AG09319 (cell line): ENCODE measurements around the gene TRAP1.

Source experiments
- DNase-seq: peaks from one replicate; pipeline ENCODE4 v3.0.0-alpha.2; 2010; ENCODE audit warnings: low read depth; ENCODE audit errors: extremely low read depth
- CTCF ChIP-seq: IDR thresholded peaks from 2 replicates; pipeline ENCODE4 v1.5.1; 2011; ENCODE audit warnings: low read depth, mild to moderate bottlenecking, inconsistent platforms, low read length, moderate library complexity

TRAP1 gene

GRCh38 chr16:3717235-3718018, at the start of gene TRAP1:
TRAP1 (minus strand) TSS chr16:3717524; CDS start chr16:3717508, 16 bp downstream.
- no peak for TF ChIP-seq CTCF
- peak; percentile 44 for DNase-seq

GRCh38 chr16:3766177-3766576, 48.9 kb upstream of the TRAP1 start:
- DNase-seq: no peak
- TF ChIP-seq CTCF: no peak

GRCh38 chr16:3764409-3764808, 47.1 kb upstream of the TRAP1 start:
- DNase-seq: no peak
- TF ChIP-seq CTCF: no peak

GRCh38 chr16:3762107-3762750, 44.9 kb upstream of the TRAP1 start:
- TF ChIP-seq CTCF: no peak

GRCh38 chr16:3761375-3762106, 44.2 kb upstream of the TRAP1 start:
- TF ChIP-seq CTCF: no peak
- no peak for DNase-seq

More at GRCh38 chr16:3762107-3762750, 44.9 kb upstream of the TRAP1 start:
- no peak for DNase-seq

GRCh38 chr16:3760518-3760917, 43.2 kb upstream of the TRAP1 start:
- DNase-seq: no peak
- no peak for TF ChIP-seq CTCF

- TF ChIP-seq CTCF: no peak
- DNase-seq: no peak
Observed at GRCh38 chr16:3759736-3760135, 42.4 kb upstream of the TRAP1 start.
